Measurements from ENCODE around the gene CCDC97. TPM values are rescaled to one million over a fixed set of nuclear protein-coding genes. Genes with fewer than 3 reads are reported as not detected.
A peak's percentile ranks its signal among the peaks of the same experiment; 100 is the strongest.

CCDC97 gene
- total RNA-seq, 1 donor from 2014 or later, result 18.1 TPM

- DNase-seq (ENCODE audit: low read depth), result no peak
- Histone ChIP-seq H3K27ac (ENCODE audit: low read depth, low read length) (peak overlapping the region; percentile 94), H3K4me3 (ENCODE audit: insufficient read depth, low read depth, low read length) (no peak overlapping the region), H3K4me2 (ENCODE audit: low read length) (peak overlapping the region; percentile 59), H3K9ac (ENCODE audit: low read length) (peak overlapping the region; percentile 85), H3K79me2 (ENCODE audit: insufficient read depth, low read length) (peaks cover 43% of the 10 kb centered on the region), H3K4me1 (ENCODE audit: insufficient read depth, low read length) (peaks cover 33% of the 10 kb centered on the region), H3K9me3 (ENCODE audit: insufficient read depth, low read depth, low read length) (no peaks in the 10 kb centered on the region), H3K36me3 (ENCODE audit: insufficient read depth, low read length) (peaks cover 88% of the 10 kb centered on the region), H3K27me3 (ENCODE audit: insufficient read depth, low read length) (no peaks in the 10 kb centered on the region), H2AFZ (ENCODE audit: low read depth, low read length) (no peak overlapping the region), H4K20me1 (ENCODE audit: insufficient read depth, low read length) (peaks cover 77% of the 10 kb centered on the region)
- Mint-ChIP-seq H3K4me3 (ENCODE audit: unreplicated experiment) (peak overlapping the region; percentile 47), H3K36me3 (ENCODE audit: low read depth, unreplicated experiment) (peaks cover 48% of the 10 kb centered on the region), H3K4me1 (ENCODE audit: low read depth, unreplicated experiment) (peaks cover 30% of the 10 kb centered on the region), H3K27me3 (ENCODE audit: low read depth, unreplicated experiment) (no peaks in the 10 kb centered on the region), H3K9me3 (ENCODE audit: unreplicated experiment) (no peaks in the 10 kb centered on the region), H3K27ac (ENCODE audit: unreplicated experiment) (peak overlapping the region; percentile 98)
- FAIRE-seq, result no peak
- TF ChIP-seq EZH2 (IDR thresholded peaks at IDR 0.05; ENCODE audit: insufficient read depth, low read length), result no peak
- TF ChIP-seq CTCF (IDR thresholded peaks at IDR 0.05; ENCODE audit: insufficient read depth, low read depth, low read length), result no peak
Observed at GRCh38 chr19:41297628-41298347, 12.2 kb upstream of the CCDC97 start.

GRCh38 chr19:41298348-41298964, 11.5 kb upstream of the CCDC97 start:
- peak overlapping the region; percentile 85 for H3K9ac ChIP-seq (ENCODE audit: low read length)

More at GRCh38 chr19:41298348-41298964, 11.5 kb upstream of the CCDC97 start:
- FAIRE-seq, result peak; percentile 55
- Histone ChIP-seq H3K27ac (ENCODE audit: low read depth, low read length) (peak overlapping the region; percentile 94), H3K4me3 (ENCODE audit: insufficient read depth, low read depth, low read length) (no peak overlapping the region), H3K9me3 (ENCODE audit: insufficient read depth, low read depth, low read length) (no peaks in the 10 kb centered on the region), H3K36me3 (ENCODE audit: insufficient read depth, low read length) (peaks cover 88% of the 10 kb centered on the region), H4K20me1 (ENCODE audit: insufficient read depth, low read length) (peaks cover 74% of the 10 kb centered on the region), H3K27me3 (ENCODE audit: insufficient read depth, low read length) (no peaks in the 10 kb centered on the region), H2AFZ (ENCODE audit: low read depth, low read length) (no peak overlapping the region), H3K79me2 (ENCODE audit: insufficient read depth, low read length) (peaks cover 43% of the 10 kb centered on the region), H3K4me2 (ENCODE audit: low read length) (peak overlapping the region; percentile 59), H3K4me1 (ENCODE audit: insufficient read depth, low read length) (peaks cover 33% of the 10 kb centered on the region)
- peak overlapping the region; percentile 54 for H3K4me3 Mint-ChIP-seq (ENCODE audit: unreplicated experiment)
- peak; percentile 71 for DNase-seq (ENCODE audit: low read depth)
- peaks cover 49% of the 10 kb centered on the region for H3K36me3 Mint-ChIP-seq (ENCODE audit: low read depth, unreplicated experiment)
- no peaks in the 10 kb centered on the region for H3K9me3 Mint-ChIP-seq (ENCODE audit: unreplicated experiment)
- H3K4me1 Mint-ChIP-seq (ENCODE audit: low read depth, unreplicated experiment), result peaks cover 30% of the 10 kb centered on the region
- TF ChIP-seq EZH2 (IDR thresholded peaks at IDR 0.05; ENCODE audit: insufficient read depth, low read length) (no peak), CTCF (IDR thresholded peaks at IDR 0.05; ENCODE audit: insufficient read depth, low read depth, low read length) (no peak)
- peak overlapping the region; percentile 98 for H3K27ac Mint-ChIP-seq (ENCODE audit: unreplicated experiment)
- H3K27me3 Mint-ChIP-seq (ENCODE audit: low read depth, unreplicated experiment), result no peaks in the 10 kb centered on the region
